Osteocyte (in vitro differentiated cells): Measurements from ENCODE around the gene GTPBP2. TPM values are rescaled to one million over a fixed set of nuclear protein-coding genes. Genes with fewer than 3 reads are reported as not detected.
"Not testable (repeated sequence)": the region's sequence is repeated elsewhere in the genome, so short reads cannot be mapped to it uniquely, and the experiment has no call there.

Source experiments
- DNase-seq: peaks from one replicate; pipeline ENCODE4 v3.0.0; 2021; ENCODE audit warnings: mixed read lengths; ENCODE audit not compliant: unreplicated experiment; ENCODE audit errors: extremely low spot score
- H3K27ac Mint-ChIP-seq: one replicate; pipeline ENCODE4 v1.8.0; 2021; ENCODE audit warnings: mild to moderate bottlenecking, mixed read lengths; ENCODE audit not compliant: unreplicated experiment
- H3K27me3 Mint-ChIP-seq: one replicate; pipeline ENCODE4 v1.8.0; 2021; ENCODE audit warnings: mixed read lengths; ENCODE audit not compliant: unreplicated experiment
- H3K36me3 Mint-ChIP-seq: one replicate; pipeline ENCODE4 v1.8.0; 2021; ENCODE audit warnings: mixed read lengths; ENCODE audit not compliant: unreplicated experiment
- H3K4me1 Mint-ChIP-seq: one replicate; pipeline ENCODE4 v1.8.0; 2021; ENCODE audit warnings: mixed read lengths; ENCODE audit not compliant: unreplicated experiment
- H3K4me3 Mint-ChIP-seq: one replicate; pipeline ENCODE4 v1.8.0; 2021; ENCODE audit warnings: mild to moderate bottlenecking, moderate library complexity, mixed read lengths; ENCODE audit not compliant: unreplicated experiment
- H3K9me3 Mint-ChIP-seq: one replicate; pipeline ENCODE4 v1.8.0; 2021; ENCODE audit warnings: mixed read lengths; ENCODE audit not compliant: unreplicated experiment
- total RNA-seq: library from RNA; stranded (reverse); gene quantifications from 2 replicates; pipeline ENCODE4 v1.2.1, GENCODE V29; 2021
- TF ChIP-seq, protein P1 (sequence below): fragments of 200-600 bp; sonication (generic); IDR thresholded peaks from 2 replicates; pipeline ENCODE4 v1.5.0; 2021; ENCODE audit warnings: antibody characterized with exemption, mild to moderate bottlenecking, moderate library complexity

GTPBP2 gene
- total RNA-seq, 1 donor from 2014 or later = 86.4 TPM

DNA sequence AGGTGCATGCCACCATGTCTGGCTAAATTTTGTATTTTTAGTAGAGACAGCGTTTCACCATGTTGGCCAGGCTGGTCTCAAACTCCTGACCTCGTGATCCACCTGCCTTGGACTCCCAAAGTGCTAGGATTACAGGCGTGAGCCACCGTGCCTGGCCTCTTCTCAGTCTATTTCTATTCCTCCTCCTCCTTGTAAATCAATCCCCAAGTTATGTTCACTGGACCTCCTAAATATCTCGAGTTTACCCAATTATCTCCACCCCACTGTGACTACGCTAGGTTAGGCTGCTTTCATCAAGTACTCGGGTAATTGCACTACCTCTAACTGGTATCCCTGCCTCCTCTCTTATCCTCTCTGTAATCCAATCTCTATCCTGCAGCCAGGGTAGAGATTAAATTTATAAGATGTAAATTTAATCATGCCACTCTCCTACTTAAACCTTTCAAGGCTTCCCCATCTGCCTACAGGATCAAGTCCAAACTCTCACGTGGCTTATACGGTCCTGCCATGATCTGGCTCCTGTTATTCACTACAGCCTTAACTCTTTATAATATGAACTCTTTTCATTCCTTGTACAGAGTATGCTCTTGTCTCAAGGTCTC lies 5.7 kb upstream of the GTPBP2 start:
- H3K27me3 Mint-ChIP-seq = no peaks in the 10 kb centered on the region
- no peak overlapping the region for H3K27ac Mint-ChIP-seq

DNA sequence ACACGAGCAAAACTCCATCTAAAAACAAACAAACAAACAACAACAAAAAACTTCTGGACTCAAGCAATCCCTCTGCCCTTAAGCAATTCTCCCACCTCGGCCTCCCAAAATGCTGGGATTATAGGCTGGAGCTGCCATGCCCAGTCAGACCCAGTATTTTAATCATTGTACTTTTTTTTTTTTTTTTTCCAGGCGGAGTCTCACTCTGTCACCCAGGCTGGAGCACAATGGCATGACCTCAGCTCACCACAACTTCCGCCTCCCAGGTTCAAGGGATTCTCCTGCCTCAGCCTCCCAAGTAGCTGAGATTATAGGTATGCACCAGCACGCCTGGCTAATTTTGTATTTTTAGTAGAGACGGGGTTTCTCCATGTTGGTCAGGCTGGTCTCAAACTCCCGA lies 3.9 kb upstream of the GTPBP2 start:
- DNase-seq, H3K27ac Mint-ChIP-seq, H3K36me3 Mint-ChIP-seq, H3K27me3 Mint-ChIP-seq, H3K4me3 Mint-ChIP-seq, H3K9me3 Mint-ChIP-seq: not testable (repeated sequence)
- peaks cover 29% of the 10 kb centered on the region for H3K4me1 Mint-ChIP-seq

More for the DNA sequence above, 5.7 kb upstream of the GTPBP2 start:
- peak overlapping the region; percentile 98 for H3K4me3 Mint-ChIP-seq
- no peak for DNase-seq
- peaks cover 7% of the 10 kb centered on the region for H3K36me3 Mint-ChIP-seq
- TF ChIP-seq, protein P1, sequence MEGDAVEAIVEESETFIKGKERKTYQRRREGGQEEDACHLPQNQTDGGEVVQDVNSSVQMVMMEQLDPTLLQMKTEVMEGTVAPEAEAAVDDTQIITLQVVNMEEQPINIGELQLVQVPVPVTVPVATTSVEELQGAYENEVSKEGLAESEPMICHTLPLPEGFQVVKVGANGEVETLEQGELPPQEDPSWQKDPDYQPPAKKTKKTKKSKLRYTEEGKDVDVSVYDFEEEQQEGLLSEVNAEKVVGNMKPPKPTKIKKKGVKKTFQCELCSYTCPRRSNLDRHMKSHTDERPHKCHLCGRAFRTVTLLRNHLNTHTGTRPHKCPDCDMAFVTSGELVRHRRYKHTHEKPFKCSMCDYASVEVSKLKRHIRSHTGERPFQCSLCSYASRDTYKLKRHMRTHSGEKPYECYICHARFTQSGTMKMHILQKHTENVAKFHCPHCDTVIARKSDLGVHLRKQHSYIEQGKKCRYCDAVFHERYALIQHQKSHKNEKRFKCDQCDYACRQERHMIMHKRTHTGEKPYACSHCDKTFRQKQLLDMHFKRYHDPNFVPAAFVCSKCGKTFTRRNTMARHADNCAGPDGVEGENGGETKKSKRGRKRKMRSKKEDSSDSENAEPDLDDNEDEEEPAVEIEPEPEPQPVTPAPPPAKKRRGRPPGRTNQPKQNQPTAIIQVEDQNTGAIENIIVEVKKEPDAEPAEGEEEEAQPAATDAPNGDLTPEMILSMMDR = no peak
- H3K4me1 Mint-ChIP-seq = peaks cover 31% of the 10 kb centered on the region
- H3K9me3 Mint-ChIP-seq = no peaks in the 10 kb centered on the region

DNA sequence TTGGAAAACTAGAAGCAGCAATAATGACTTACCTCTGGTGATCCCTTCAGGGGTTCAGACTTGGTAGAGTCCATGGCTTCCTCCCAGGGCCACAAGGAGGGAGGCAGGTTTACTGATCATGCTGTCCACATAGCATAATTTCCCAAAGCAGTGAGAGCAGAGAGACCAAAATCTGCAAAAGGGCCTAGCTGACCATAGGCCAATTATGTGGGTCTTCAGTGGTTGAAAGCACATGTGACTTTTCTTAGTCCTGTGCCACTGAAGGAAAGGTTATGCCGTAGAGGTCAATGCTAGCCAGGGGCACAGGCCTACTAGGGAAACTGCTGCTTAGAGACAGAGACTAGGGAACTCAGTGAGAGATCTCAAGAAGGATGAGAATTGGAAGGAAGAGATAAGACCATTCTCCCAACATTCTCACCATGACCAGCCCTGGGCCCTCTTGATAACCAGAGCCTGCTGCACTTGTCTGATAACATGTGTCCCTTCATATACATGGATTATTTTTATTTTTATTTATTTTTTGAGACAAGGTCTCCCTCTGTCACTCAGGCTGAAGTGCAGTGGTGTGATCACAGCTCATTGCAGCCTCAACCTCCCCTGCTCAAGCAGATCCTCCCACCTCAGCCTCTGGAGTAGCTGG lies 2.0 kb upstream of the GTPBP2 start:
- no peaks in the 10 kb centered on the region for H3K9me3 Mint-ChIP-seq
- peaks cover 40% of the 10 kb centered on the region for H3K4me1 Mint-ChIP-seq
- H3K4me3 Mint-ChIP-seq = peak overlapping the region; percentile 60
- H3K27me3 Mint-ChIP-seq = no peaks in the 10 kb centered on the region
- DNase-seq = no peak
- H3K36me3 Mint-ChIP-seq = peaks cover 8% of the 10 kb centered on the region
- TF ChIP-seq, protein P1 = no peak
- H3K27ac Mint-ChIP-seq = peak overlapping the region; percentile 85

DNA sequence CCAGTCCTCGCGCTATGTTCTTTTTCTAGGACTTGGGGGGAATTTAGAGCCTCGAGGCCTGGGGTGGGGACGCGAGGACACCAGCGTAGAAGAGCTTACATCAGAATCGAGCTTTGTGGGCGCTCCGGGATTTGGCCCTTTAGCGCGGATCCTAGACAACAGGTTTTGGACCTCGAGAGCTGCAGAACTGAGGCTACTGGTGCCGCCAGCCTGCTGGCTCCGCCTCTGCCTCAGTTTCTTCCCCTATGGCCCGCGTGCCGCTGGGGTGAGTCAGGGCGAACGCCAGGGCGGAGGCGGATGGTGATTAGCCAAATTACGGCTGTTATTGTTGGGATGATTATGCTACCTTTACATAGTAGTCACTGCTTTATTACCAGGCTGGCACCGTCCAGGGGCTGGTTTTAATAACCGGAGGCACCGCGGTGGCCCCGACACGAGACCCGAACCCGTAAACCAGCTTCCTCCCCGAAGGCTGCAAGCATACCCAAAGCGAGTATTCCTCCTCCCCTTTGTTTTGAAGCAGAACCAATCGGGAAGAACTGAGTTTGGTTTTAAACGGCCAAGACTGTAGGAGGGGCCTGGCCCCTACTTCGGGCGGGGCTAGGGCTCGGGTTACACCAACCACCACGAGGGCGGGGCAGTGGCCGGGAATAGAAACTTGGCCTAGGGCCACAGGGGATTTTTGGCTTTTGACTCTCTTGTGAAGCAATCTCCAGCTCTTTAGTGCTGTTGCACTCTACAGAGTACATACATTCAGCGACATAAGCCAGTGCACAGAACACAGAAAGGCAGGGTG lies 639 bp upstream of the GTPBP2 start:
- DNase-seq = peak; percentile 97
- Mint-ChIP-seq H3K27ac (peak overlapping the region; percentile 96), H3K4me3 (peak overlapping the region; percentile 93), H3K4me1 (peaks cover 35% of the 10 kb centered on the region), H3K9me3 (no peaks in the 10 kb centered on the region), H3K36me3 (peaks cover 17% of the 10 kb centered on the region), H3K27me3 (no peaks in the 10 kb centered on the region)
- TF ChIP-seq, protein P1 = no peak

DNA sequence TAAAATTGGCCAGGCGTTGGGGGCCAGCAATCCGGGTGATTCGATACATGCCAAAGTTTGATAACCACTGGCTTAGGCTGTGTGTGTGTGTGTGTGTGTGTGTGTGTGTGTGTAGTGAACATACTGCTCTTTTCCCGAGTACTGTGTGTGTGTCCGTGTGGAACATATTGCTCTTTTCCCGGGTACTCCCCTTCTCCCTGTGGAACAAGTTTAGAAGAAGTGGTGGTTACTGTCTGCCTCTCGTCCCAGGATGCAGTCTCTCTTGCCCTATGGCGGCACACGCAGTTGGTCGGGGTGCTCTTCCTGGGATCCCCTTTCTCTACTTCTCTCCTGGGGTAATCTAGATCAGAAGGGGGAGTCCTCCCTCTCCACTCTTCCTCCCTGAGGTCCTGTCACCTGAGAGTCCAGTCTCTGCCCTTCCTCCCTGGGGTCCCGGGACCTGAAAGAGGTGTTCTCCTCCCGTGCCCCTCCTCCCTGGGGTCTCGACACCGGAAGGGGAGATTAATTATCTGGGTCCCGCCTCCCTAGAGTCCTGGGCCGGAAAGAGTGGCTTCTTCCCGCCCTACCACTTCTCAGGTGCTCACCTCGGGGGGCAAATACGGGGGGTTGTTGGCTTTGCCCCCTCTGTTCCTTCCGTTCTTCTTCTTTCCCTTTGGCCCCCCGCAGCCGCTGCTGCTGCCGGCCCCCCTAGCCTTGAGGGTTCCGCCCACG lies 516 bp downstream of the GTPBP2 start:
- H3K27me3 Mint-ChIP-seq = no peaks in the 10 kb centered on the region
- H3K9me3 Mint-ChIP-seq = no peaks in the 10 kb centered on the region
- DNase-seq = no peak
- TF ChIP-seq, protein P1 = no peak
- H3K36me3 Mint-ChIP-seq = peaks cover 24% of the 10 kb centered on the region
- H3K4me1 Mint-ChIP-seq = peaks cover 35% of the 10 kb centered on the region
- H3K27ac Mint-ChIP-seq = peak overlapping the region; percentile 96
- H3K4me3 Mint-ChIP-seq = peak overlapping the region; percentile 93
